GM12878 (cell line): ENCODE results near the gene NXPH2. TPM values are rescaled to one million over a fixed set of nuclear protein-coding genes. Genes with fewer than 3 reads are reported as not detected.

Source experiments
- ATAC-seq: fragments of 200-7000 bp; cut with Tn5 transposase; 3 replicates; pipeline ENCODE4 v1.9.1; 2020; ENCODE audit warnings: mild to moderate bottlenecking, moderate library complexity
- BruUV-seq: library from RNA; stranded (reverse); fragments of 400-500 nt; replicated peaks from 2 replicates; lab custom pipeline; 2021; lab: Mats Ljungman, UMichigan
- CTCF ChIA-PET: fragments of 300-600 bp; sonication (Branson Sonifier 250); formaldehyde crosslinking; extraction: SDS; loops from one replicate; lab custom pipeline; 2021; ENCODE audit warnings: inconsistent platforms; lab: Yijun Ruan, JAX
- POLR2A ChIA-PET: fragments of 350-600 bp; formaldehyde crosslinking; extraction: SDS; loops from one replicate; lab custom pipeline; 2021; ENCODE audit warnings: inconsistent platforms; lab: Charles Lee
- RAD21 ChIA-PET: fragments of 300-600 bp; sonication (Branson Sonifier 250); formaldehyde crosslinking; loops from one replicate; lab custom pipeline; 2023; ENCODE audit warnings: antibody characterized with exemption; ENCODE audit not compliant: unreplicated experiment; lab: Charles Lee
- SMC1A ChIA-PET: fragments of 300-600 bp; sonication (Branson Sonifier 250); formaldehyde crosslinking; loops from one replicate; lab custom pipeline; 2023; ENCODE audit not compliant: unreplicated experiment, uncharacterized antibody; lab: Charles Lee
- DNase-seq: peaks from one replicate; pipeline ENCODE4 v3.0.0-alpha.2; 2011; ENCODE audit warnings: low read depth, low spot score
- FAIRE-seq: peaks from 3 replicates; lab custom pipeline; 2011; peaks lifted over from hg19 to GRCh38; lab: Jason Lieb, UNC
- H2AFZ ChIP-seq: 2 replicates; pipeline ENCODE4 v1.6.0; 2011; ENCODE audit warnings: low read depth, low read length, control low read depth; ENCODE audit not compliant: control insufficient read depth
- H3K27ac ChIP-seq: 2 replicates; pipeline ENCODE4 v1.5.1; 2011; ENCODE audit warnings: control low read depth; ENCODE audit not compliant: control insufficient read depth, insufficient read depth
- H3K27me3 ChIP-seq, 2 experiments: replicated peaks in 1 of 2; 2 replicates each; pipeline versions ENCODE4 v1.6.0 to v1.6.1; 2011; ENCODE audit warnings: low read length in 1 of 2; ENCODE audit not compliant: control insufficient read depth in 2 of 2, insufficient read depth in 2 of 2
- H3K36me3 ChIP-seq, 2 experiments: 2 replicates each; pipeline ENCODE4 v1.5.1; 2011; ENCODE audit warnings: low read length in 1 of 2; ENCODE audit not compliant: control insufficient read depth in 2 of 2, insufficient read depth in 2 of 2
- H3K4me1 ChIP-seq: 2 replicates; pipeline ENCODE4 v1.6.1; 2011; ENCODE audit warnings: mild to moderate bottlenecking, low read length, moderate library complexity, mixed read lengths; ENCODE audit not compliant: control insufficient read depth, insufficient read depth
- H3K4me2 ChIP-seq: 2 replicates; pipeline ENCODE4 v1.6.0; 2011; ENCODE audit warnings: control low read depth; ENCODE audit not compliant: control insufficient read depth, insufficient read depth
- H3K4me3 ChIP-seq: fragments of 200-600 bp; sonication (generic); 2 replicates; pipeline ENCODE4 v1.5.1; 2016
- H3K79me2 ChIP-seq: 2 replicates; pipeline ENCODE4 v1.6.0; 2011; ENCODE audit warnings: low read length; ENCODE audit not compliant: control insufficient read depth, insufficient read depth
- H3K9ac ChIP-seq: 2 replicates; pipeline ENCODE4 v1.8.0; 2011; ENCODE audit warnings: low read length, control low read depth, mixed read lengths; ENCODE audit not compliant: control insufficient read depth, insufficient read depth
- H3K9me3 ChIP-seq: replicated peaks from 3 replicates; pipeline ENCODE4 v1.5.1; 2011; ENCODE audit warnings: mild to moderate bottlenecking, low read length; ENCODE audit not compliant: control insufficient read depth, insufficient read depth
- H4K20me1 ChIP-seq: 2 replicates; pipeline ENCODE4 v1.6.0; 2011; ENCODE audit not compliant: control insufficient read depth, insufficient read depth
- CHD4 ChIP-seq: fragments of 200-600 bp; sonication (generic); IDR thresholded peaks from 2 replicates; pipeline ENCODE4 v1.6.1; 2016; ENCODE audit warnings: mild to moderate bottlenecking
- ESRRA ChIP-seq: IDR thresholded peaks from 2 replicates; pipeline ENCODE4 v1.6.1; 2012; ENCODE audit warnings: mild to moderate bottlenecking, low read length, improper control_type of control experiment
- FOXK2 ChIP-seq: fragments of 450-650 bp; IDR thresholded peaks from 2 replicates; pipeline ENCODE4 v1.6.1; 2017; ENCODE audit warnings: mild to moderate bottlenecking, moderate library complexity
- IRF4 ChIP-seq: IDR thresholded peaks from 2 replicates; pipeline ENCODE4 v1.6.1; 2011; ENCODE audit warnings: low read depth, low read length
- MYC ChIP-seq: IDR thresholded peaks from 2 replicates; pipeline ENCODE4 v1.6.1; 2011; ENCODE audit warnings: mild to moderate bottlenecking, low read length, moderate library complexity, inconsistent platforms; ENCODE audit not compliant: insufficient read depth, insufficient replicate concordance, insufficient read length, severe bottlenecking
- PAX5 ChIP-seq: IDR thresholded peaks from 2 replicates; pipeline ENCODE4 v1.6.1; 2011; ENCODE audit warnings: low read depth, low read length, borderline replicate concordance
- RUNX3 ChIP-seq: IDR thresholded peaks from 2 replicates; pipeline ENCODE4 v1.6.1; 2012; ENCODE audit warnings: low read length, inconsistent platforms
- SMARCA5 ChIP-seq: fragments of 450-650 bp; IDR thresholded peaks from 2 replicates; pipeline ENCODE4 v1.6.1; 2017; ENCODE audit warnings: mild to moderate bottlenecking
- SPI1 ChIP-seq: IDR thresholded peaks from 2 replicates; pipeline ENCODE4 v1.6.1; 2011; ENCODE audit warnings: low read depth, mild to moderate bottlenecking, low read length, moderate library complexity, borderline replicate concordance; ENCODE audit not compliant: insufficient read depth
- STAT1 ChIP-seq: fragments of 450-650 bp; conservative IDR thresholded peaks from 2 replicates; pipeline ENCODE4 v1.6.1; 2014; ENCODE audit warnings: antibody characterized with exemption, mild to moderate bottlenecking
- ZNF217 ChIP-seq: fragments of 450-650 bp; IDR thresholded peaks from 2 replicates; pipeline ENCODE4 v1.6.1; 2017; ENCODE audit warnings: antibody characterized with exemption, mild to moderate bottlenecking
- ZSCAN29 ChIP-seq: fragments of 450-650 bp; IDR thresholded peaks from 2 replicates; pipeline ENCODE4 v1.6.1; 2017; ENCODE audit warnings: mild to moderate bottlenecking, moderate library complexity
- WGBS: methylation state at CpG from one replicate; pipeline ENCODE4 v1.1.6; 2016; ENCODE audit warnings: low lambda C conversion rate; ENCODE audit not compliant: insufficient replicate concordance, insufficient coverage; ENCODE audit errors: missing lambda C conversion rate; 5-methylcytosine and 5-hydroxymethylcytosine counted together
- in situ Hi-C: fragments of 300-500 bp; cut with MboI; formaldehyde crosslinking; loops from 9 replicates; pipeline ENCODE4 v1.14.3; 2018; ENCODE audit warnings: mixed read lengths
- intact Hi-C: fragments of 100-400 bp; cut with micrococcal nuclease; formaldehyde crosslinking; loops from one replicate; pipeline ENCODE4 v1.14.2; 2022; ENCODE audit not compliant: unreplicated experiment
- polyA plus RNA-seq, 11 experiments: library from polyadenylated mRNA; depleted of rRNA in 4 of 11; unstranded in 6 of 11; stranded (reverse) in 5 of 11; fragments of >200 nt; fragmentation: Nextera tagmentation in 4 of 11; fragmentation: Illumina TruSeq in 1 of 11; extraction: Ambion mirVana in 4 of 11; extraction: Trizol in 1 of 11; gene quantifications; 1 replicate in 1 of 11; 2 replicates in 10 of 11; pipeline versions ENCODE4 v1.2.1 to v1.2.3, GENCODE V29; 2011 to 2016; ENCODE audit warnings: inconsistent platforms in 2 of 11, missing spikeins in 2 of 11, low read depth in 1 of 11
- total RNA-seq, 4 experiments: library from RNA; depleted of rRNA in 3 of 4; stranded (reverse); fragments of >200 nt in 3 of 4; fragmentation: Illumina TruSeq in 1 of 4; extraction: Trizol in 1 of 4; gene quantifications; 2 replicates each; pipeline versions ENCODE4 v1.2.1 to v1.2.3, GENCODE V29; 2013 to 2021
- TF ChIP-seq, protein P1 (sequence below): IDR thresholded peaks from 2 replicates; pipeline ENCODE4 v1.6.1; 2011; ENCODE audit warnings: low read depth, mild to moderate bottlenecking, low read length, moderate library complexity, borderline replicate concordance; ENCODE audit errors: extremely low read depth
- TF ChIP-seq, protein P2 (sequence below): fragments of 450-650 bp; formaldehyde crosslinking; IDR thresholded peaks from 2 replicates; pipeline ENCODE4 v1.4.0; 2020; ENCODE audit warnings: mild to moderate bottlenecking, moderate library complexity

Gene NXPH2
- total and polyA plus RNA-seq, 10 of the 15 experiments (the other 5 are each of a cell fraction or from before 2014, with no cell fraction given) = not detected

DNA sequence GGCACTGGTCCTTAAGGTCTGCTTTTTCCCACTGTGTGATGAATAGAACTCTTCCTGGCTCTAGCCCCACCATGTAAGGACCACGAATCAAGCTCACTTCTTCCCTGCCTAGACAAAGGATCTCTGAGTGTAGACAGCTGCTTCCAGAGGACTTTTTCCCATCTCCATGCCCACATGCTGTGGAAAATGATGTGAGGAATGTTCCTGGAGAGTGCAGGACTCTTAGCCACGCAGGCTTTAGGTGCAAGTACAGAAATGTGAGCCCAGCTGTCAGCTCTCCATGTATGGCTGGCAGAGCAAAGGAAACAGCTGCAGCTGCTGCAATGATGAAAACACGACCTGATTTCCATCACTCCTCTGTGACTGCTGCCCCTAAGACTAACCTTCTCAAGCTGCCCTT lies 35.5 kb downstream of the NXPH2 start:
- POLR2A ChIA-PET = no interaction called here
- WGBS = 0% methylated on average over 3 of the region's 3 CpGs
- no peak for FAIRE-seq

More for the DNA sequence above, 35.5 kb downstream of the NXPH2 start:
- Histone ChIP-seq H3K27me3 (no peaks in the 10 kb centered on the region; a peak in 1 of 4 replicates), H3K79me2 (no peaks in the 10 kb centered on the region), H3K4me3 (no peak overlapping the region), H3K36me3 (no peaks in the 10 kb centered on the region), H3K27ac (no peak overlapping the region), H2AFZ (no peak overlapping the region), H3K4me1 (no peaks in the 10 kb centered on the region), H3K9me3 (no peaks in the 10 kb centered on the region), H3K4me2 (no peak overlapping the region), H4K20me1 (no peaks in the 10 kb centered on the region), H3K9ac (no peak overlapping the region)
- RAD21 ChIA-PET = no interaction called here
- SMC1A ChIA-PET = no interaction called here
- DNase-seq (no peak), ATAC-seq (no peak)
- in situ Hi-C loops = no loop called here
- intact Hi-C loops = no loop called here
- CTCF ChIA-PET = interaction anchor here (1.1 kb wide), 1 partner anchor 13 kb away, joined by 3 read pairs; no protein-coding TSS in a partner anchor
- BruUV-seq = no TSS peak
- no peak for TF ChIP-seq ZNF217
- TF ChIP-seq SPI1 = no peak
- no peak for TF ChIP-seq FOXK2
- TF ChIP-seq ESRRA = no peak
- TF ChIP-seq RUNX3 = no peak
- TF ChIP-seq, protein P1, sequence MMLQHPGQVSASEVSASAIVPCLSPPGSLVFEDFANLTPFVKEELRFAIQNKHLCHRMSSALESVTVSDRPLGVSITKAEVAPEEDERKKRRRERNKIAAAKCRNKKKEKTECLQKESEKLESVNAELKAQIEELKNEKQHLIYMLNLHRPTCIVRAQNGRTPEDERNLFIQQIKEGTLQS = no peak
- no peak for TF ChIP-seq ZSCAN29
- no peak for TF ChIP-seq SMARCA5
- TF ChIP-seq MYC = no peak
- TF ChIP-seq CHD4 = no peak
- no peak for TF ChIP-seq STAT1
- TF ChIP-seq IRF4 = no peak
- TF ChIP-seq, protein P2, sequence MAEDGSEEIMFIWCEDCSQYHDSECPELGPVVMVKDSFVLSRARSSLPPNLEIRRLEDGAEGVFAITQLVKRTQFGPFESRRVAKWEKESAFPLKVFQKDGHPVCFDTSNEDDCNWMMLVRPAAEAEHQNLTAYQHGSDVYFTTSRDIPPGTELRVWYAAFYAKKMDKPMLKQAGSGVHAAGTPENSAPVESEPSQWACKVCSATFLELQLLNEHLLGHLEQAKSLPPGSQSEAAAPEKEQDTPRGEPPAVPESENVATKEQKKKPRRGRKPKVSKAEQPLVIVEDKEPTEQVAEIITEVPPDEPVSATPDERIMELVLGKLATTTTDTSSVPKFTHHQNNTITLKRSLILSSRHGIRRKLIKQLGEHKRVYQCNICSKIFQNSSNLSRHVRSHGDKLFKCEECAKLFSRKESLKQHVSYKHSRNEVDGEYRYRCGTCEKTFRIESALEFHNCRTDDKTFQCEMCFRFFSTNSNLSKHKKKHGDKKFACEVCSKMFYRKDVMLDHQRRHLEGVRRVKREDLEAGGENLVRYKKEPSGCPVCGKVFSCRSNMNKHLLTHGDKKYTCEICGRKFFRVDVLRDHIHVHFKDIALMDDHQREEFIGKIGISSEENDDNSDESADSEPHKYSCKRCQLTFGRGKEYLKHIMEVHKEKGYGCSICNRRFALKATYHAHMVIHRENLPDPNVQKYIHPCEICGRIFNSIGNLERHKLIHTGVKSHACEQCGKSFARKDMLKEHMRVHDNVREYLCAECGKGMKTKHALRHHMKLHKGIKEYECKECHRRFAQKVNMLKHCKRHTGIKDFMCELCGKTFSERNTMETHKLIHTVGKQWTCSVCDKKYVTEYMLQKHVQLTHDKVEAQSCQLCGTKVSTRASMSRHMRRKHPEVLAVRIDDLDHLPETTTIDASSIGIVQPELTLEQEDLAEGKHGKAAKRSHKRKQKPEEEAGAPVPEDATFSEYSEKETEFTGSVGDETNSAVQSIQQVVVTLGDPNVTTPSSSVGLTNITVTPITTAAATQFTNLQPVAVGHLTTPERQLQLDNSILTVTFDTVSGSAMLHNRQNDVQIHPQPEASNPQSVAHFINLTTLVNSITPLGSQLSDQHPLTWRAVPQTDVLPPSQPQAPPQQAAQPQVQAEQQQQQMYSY (CRISPR knock-in tag) = no peak
- no peak for TF ChIP-seq PAX5
